CD14-positive monocyte (primary cell): Measurements from ENCODE around the gene RPL35. TPM values are rescaled to one million over a fixed set of nuclear protein-coding genes. Genes with fewer than 3 reads are reported as not detected.

Experiments
- DNase-seq, 3 donors: peaks; one replicate each; pipeline ENCODE4 v3.0.0-alpha.2; 2011 to 2022
- H2AFZ ChIP-seq: 2 replicates; pipeline ENCODE4 v1.6.0; 2012; ENCODE audit warnings: mild to moderate bottlenecking, low read depth, low read length, inconsistent platforms; ENCODE audit not compliant: insufficient read depth, poor library complexity, severe bottlenecking
- H3K27ac ChIP-seq, 2 donors: 1 replicate in 1 of 2; 2 replicates in 1 of 2; pipeline ENCODE4 v1.5.1; 2012 to 2013; ENCODE audit warnings: low read length in 2 of 2, control low read depth in 1 of 2, inconsistent platforms in 1 of 2, low read depth in 1 of 2, mild to moderate bottlenecking in 1 of 2
- H3K27me3 ChIP-seq, 2 donors: one replicate each; pipeline versions ENCODE4 v1.6.0 to v1.6.1; 2011 to 2013; ENCODE audit warnings: low read length in 2 of 2; ENCODE audit not compliant: control insufficient read depth in 2 of 2, insufficient read depth in 2 of 2
- H3K36me3 ChIP-seq, 2 donors: replicated peaks in 1 of 2; 1 replicate in 1 of 2; 2 replicates in 1 of 2; pipeline versions ENCODE4 v1.5.1 to v1.6.1; 2012 to 2013; ENCODE audit warnings: low read length in 2 of 2, control low read depth in 1 of 2, inconsistent platforms in 1 of 2, mild to moderate bottlenecking in 1 of 2; ENCODE audit not compliant: insufficient read depth in 2 of 2, control insufficient read depth in 1 of 2
- H3K4me1 ChIP-seq, 2 donors: 1 replicate in 1 of 2; 2 replicates in 1 of 2; pipeline versions ENCODE4 v1.5.1 to v1.6.1; 2012 to 2013; ENCODE audit warnings: low read length in 2 of 2, control low read depth in 1 of 2, inconsistent platforms in 1 of 2, mild to moderate bottlenecking in 1 of 2, moderate library complexity in 1 of 2; ENCODE audit not compliant: insufficient read depth in 2 of 2, control insufficient read depth in 1 of 2
- H3K4me2 ChIP-seq: replicated peaks from 2 replicates; pipeline ENCODE3; 2012; ENCODE audit warnings: low read length, moderate library complexity, mild to moderate bottlenecking; ENCODE audit not compliant: poor library complexity, severe bottlenecking; ENCODE audit errors: extremely low read depth
- H3K4me3 ChIP-seq, 3 experiments: fragments of 200-600 bp in 1 of 3; sonication (generic) in 1 of 3; replicated peaks in 1 of 3; 1 replicate in 2 of 3; 2 replicates in 1 of 3; pipeline ENCODE4 v1.5.1; 2011 to 2013; ENCODE audit warnings: low read length in 3 of 3, mild to moderate bottlenecking in 3 of 3, control low read depth in 2 of 3, low read depth in 2 of 3, inconsistent platforms in 1 of 3, moderate library complexity in 1 of 3
- H3K79me2 ChIP-seq: 2 replicates; pipeline ENCODE4 v1.6.0; 2012; ENCODE audit warnings: mild to moderate bottlenecking, control low read depth, inconsistent platforms, low read length, moderate library complexity; ENCODE audit not compliant: insufficient read depth
- H3K9ac ChIP-seq: 2 replicates; pipeline ENCODE4 v1.6.0; 2017; ENCODE audit warnings: low read length, mild to moderate bottlenecking; ENCODE audit not compliant: insufficient read depth, poor library complexity, severe bottlenecking
- H3K9me3 ChIP-seq, 2 donors: replicated peaks in 1 of 2; 1 replicate in 1 of 2; 2 replicates in 1 of 2; pipeline versions ENCODE4 v1.5.1 to v1.6.1; 2012 to 2013; ENCODE audit warnings: low read length in 2 of 2, control low read depth in 1 of 2; ENCODE audit not compliant: control insufficient read depth in 1 of 2, insufficient read depth in 1 of 2
- H4K20me1 ChIP-seq: 2 replicates; pipeline ENCODE4 v1.6.0; 2012; ENCODE audit warnings: mild to moderate bottlenecking, low read length, control low read depth, moderate library complexity; ENCODE audit not compliant: insufficient read depth
- H3K27ac Mint-ChIP-seq, 7 donors: one replicate each; pipeline ENCODE4 v1.8.0; 2020; ENCODE audit warnings: mild to moderate bottlenecking in 7 of 7, mixed read lengths in 7 of 7, moderate library complexity in 6 of 7, inconsistent platforms in 2 of 7
- H3K27me3 Mint-ChIP-seq, 3 donors: one replicate each; pipeline ENCODE4 v1.8.0; 2021 to 2022; ENCODE audit warnings: low read depth in 3 of 3, mild to moderate bottlenecking in 3 of 3, mixed read lengths in 3 of 3, moderate library complexity in 3 of 3, inconsistent platforms in 1 of 3
- H3K36me3 Mint-ChIP-seq, 2 donors: one replicate each; pipeline ENCODE4 v1.8.0; 2020; ENCODE audit warnings: mixed read lengths in 2 of 2, inconsistent platforms in 1 of 2, mild to moderate bottlenecking in 1 of 2
- H3K4me1 Mint-ChIP-seq: one replicate; pipeline ENCODE4 v1.8.0; 2020; ENCODE audit warnings: mild to moderate bottlenecking, mixed read lengths
- H3K4me3 Mint-ChIP-seq, 2 donors: one replicate each; pipeline ENCODE4 v1.8.0; 2020; ENCODE audit warnings: mild to moderate bottlenecking in 2 of 2, mixed read lengths in 2 of 2, moderate library complexity in 1 of 2
- H3K9me3 Mint-ChIP-seq, 7 donors: one replicate each; pipeline ENCODE4 v1.8.0; 2020 to 2022; ENCODE audit warnings: mixed read lengths in 7 of 7, mild to moderate bottlenecking in 6 of 7, moderate library complexity in 6 of 7, inconsistent platforms in 2 of 7
- WGBS: methylation state at CpG from one replicate; pipeline ENCODE4 v1.1.5; 2013; ENCODE audit warnings: missing lambda C conversion rate; ENCODE audit not compliant: insufficient coverage; 5-methylcytosine and 5-hydroxymethylcytosine counted together
- intact Hi-C, 2 donors: fragments of 100-400 bp; cut with micrococcal nuclease; formaldehyde crosslinking; loops; one replicate each; pipeline versions ENCODE4 v1.15.0 to v1.15.1; 2023
- polyA minus RNA-seq: library from RNA; depleted of rRNA, polyadenylated mRNA; stranded (reverse); fragments of >200 nt; gene quantifications from 2 replicates; pipeline ENCODE4 v1.2.3, GENCODE V29; 2012
- polyA plus RNA-seq, 3 donors: library from polyadenylated mRNA; depleted of rRNA in 1 of 3; unstranded in 2 of 3; stranded (reverse) in 1 of 3; fragments of 300-500 nt in 2 of 3; fragments of >200 nt in 1 of 3; fragmentation: Illumina TruSeq in 2 of 3; gene quantifications; 1 replicate in 2 of 3; 2 replicates in 1 of 3; pipeline ENCODE4 v1.2.3, GENCODE V29; 2012 to 2021
- total RNA-seq, 12 experiments: library from RNA in 1 of 12; stranded (reverse) in 1 of 12; fragments of 120-200 nt in 1 of 12; gene quantifications; one replicate each; pipeline ENCODE4 v1.2.4 and lab custom pipeline; 2013 to 2026; ENCODE audit warnings: mixed read lengths in 6 of 12, inconsistent platforms in 1 of 12
- TF ChIP-seq, protein P1 (sequence below): fragments of 200-600 bp; IDR thresholded peaks from one replicate; pipeline ENCODE4 v1.8.0; 2022; ENCODE audit warnings: antibody characterized with exemption, mild to moderate bottlenecking

RPL35 gene
- 1,235 TPM for total RNA-seq (2013)
- polyA plus RNA-seq (1,000 to 10,000 TPM in 1 of 3 donors, 100 to 1,000 TPM in 2; 660 to 1,209 (median 828) TPM), polyA minus RNA-seq (389 and 680 TPM in 2 replicates), total RNA-seq (lab: John Stamatoyannopoulos, UW) (63.4 to 269 (median 187) reads per million in 11 experiments)

DNA sequence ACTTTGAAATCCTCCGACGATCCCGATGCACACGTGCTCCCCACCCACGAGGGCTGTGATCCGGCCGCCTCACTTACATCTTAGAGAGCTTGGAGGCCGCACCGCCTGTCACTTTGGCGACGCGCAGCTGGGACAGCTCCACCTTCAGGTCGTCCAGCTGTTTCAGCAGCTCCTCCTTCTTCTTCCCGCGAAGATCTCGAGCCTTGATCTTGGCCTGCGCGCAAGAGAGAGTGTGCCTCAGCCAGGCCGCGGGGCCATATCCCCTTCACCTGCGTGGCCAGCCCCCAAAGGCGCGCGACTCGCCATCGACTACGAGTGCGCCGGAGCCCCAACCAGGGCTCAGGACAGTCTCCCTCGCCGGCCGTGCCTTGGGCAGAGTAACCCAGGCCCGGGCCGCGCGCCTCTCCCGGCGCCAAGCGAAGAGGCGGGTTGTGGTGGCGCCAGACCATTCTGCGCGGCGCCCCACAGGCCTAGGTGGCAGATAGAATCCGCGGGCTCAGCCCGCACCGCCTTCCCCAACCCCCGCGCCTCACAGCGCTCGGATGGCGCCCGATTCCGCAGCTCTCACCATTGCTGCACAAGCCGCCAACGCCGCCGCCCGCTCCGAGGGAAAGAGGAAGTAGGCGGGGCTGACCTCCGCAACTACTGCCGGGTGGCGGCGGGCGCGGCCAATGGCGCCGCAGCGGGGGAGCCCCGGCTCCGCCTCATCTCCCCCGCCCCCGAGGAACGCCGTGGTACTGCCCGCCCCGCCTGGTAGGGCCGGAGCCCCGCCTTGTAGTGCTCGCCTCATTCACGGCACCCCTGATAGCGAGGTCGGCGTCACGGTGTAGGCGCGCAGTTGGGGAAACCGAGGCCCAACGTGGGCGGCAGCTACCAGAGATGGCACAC is at the start of gene RPL35, which contains the start of gene ARPC5L:
RPL35 (minus strand) TSS at position 616 of the 888 bp plus-strand sequence; CDS start at position 571, 45 bp downstream.
ARPC5L (plus strand) TSS at position 789 of the 888 bp plus-strand sequence. CDS start 7,161 bp downstream, outside the sequence.
- TF ChIP-seq, protein P1, sequence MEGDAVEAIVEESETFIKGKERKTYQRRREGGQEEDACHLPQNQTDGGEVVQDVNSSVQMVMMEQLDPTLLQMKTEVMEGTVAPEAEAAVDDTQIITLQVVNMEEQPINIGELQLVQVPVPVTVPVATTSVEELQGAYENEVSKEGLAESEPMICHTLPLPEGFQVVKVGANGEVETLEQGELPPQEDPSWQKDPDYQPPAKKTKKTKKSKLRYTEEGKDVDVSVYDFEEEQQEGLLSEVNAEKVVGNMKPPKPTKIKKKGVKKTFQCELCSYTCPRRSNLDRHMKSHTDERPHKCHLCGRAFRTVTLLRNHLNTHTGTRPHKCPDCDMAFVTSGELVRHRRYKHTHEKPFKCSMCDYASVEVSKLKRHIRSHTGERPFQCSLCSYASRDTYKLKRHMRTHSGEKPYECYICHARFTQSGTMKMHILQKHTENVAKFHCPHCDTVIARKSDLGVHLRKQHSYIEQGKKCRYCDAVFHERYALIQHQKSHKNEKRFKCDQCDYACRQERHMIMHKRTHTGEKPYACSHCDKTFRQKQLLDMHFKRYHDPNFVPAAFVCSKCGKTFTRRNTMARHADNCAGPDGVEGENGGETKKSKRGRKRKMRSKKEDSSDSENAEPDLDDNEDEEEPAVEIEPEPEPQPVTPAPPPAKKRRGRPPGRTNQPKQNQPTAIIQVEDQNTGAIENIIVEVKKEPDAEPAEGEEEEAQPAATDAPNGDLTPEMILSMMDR = peak; percentile 55
- Mint-ChIP-seq H3K27ac (peak within 1 kb of the TSS; percentile 85 to 96 (median 94)), H3K27me3 (peaks cover 0 to 2% (median 0%) of the 10 kb centered on the region in 3 donors), H3K4me3 (peak within 1 kb of the TSS; percentile 90 to 96), H3K9me3 (no peaks in the 10 kb centered on the region), H3K36me3 (peaks cover 36 to 39% of the 10 kb centered on the region in 2 donors), H3K4me1 (peaks cover 34% of the 10 kb centered on the region)
- Histone ChIP-seq H3K9ac (peak within 1 kb of the TSS; percentile 92), H3K27ac (peak within 1 kb of the TSS; percentile 90 to 91), H3K9me3 (no peaks in the 10 kb centered on the region), H2AFZ (peak within 1 kb of the TSS; percentile 80), H4K20me1 (peaks cover 48% of the 10 kb centered on the region), H3K27me3 (no peaks in the 10 kb centered on the region), H3K79me2 (peaks cover 30% of the 10 kb centered on the region), H3K36me3 (peaks cover 38 to 44% of the 10 kb centered on the region in 2 donors), H3K4me3 (peak within 1 kb of the TSS; percentile 79 to 90 (median 83)), H3K4me1 (peaks cover 26 to 30% of the 10 kb centered on the region in 2 donors), H3K4me2 (peak within 1 kb of the TSS; percentile 75)
- intact Hi-C loops = loop anchor here (5.0 to 10.0 kb wide), 2 partner anchors 81 to 283 kb away; partner anchors contain the start of genes GOLGA1 (in 2 of the 2) and SCAI (in 1 of the 2)
- peak; percentile 91 to 93 (median 92) for DNase-seq
- WGBS = under 1% methylated on average over 92 of the region's 92 CpGs

DNA sequence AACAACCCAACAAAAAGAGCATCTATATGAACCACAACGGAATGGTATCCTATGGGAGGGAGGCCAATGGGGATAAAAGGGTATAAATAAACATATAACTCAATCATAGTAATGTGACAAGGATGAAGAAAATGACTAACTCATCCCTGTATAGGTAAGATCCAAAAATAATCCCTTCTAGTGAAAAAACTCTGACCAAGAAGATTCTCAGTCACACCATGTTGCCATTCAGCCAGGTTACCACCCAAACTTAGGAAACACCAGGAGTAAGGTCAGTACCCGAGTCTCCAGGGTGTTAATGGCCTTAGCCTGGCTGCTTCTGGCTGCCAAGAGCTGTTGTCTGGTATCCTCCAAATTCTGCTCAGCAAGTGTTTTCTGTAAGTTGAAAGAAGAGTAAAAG is 46.3 kb upstream of the RPL35 start:
- Histone ChIP-seq H3K4me3 (no peak overlapping the region), H3K4me2 (no peak overlapping the region), H3K9ac (no peak overlapping the region), H3K27ac (no peak overlapping the region), H4K20me1 (no peaks in the 10 kb centered on the region), H3K9me3 (no peaks in the 10 kb centered on the region), H3K4me1 (no peaks in the 10 kb centered on the region), H2AFZ (no peak overlapping the region), H3K27me3 (no peaks in the 10 kb centered on the region), H3K36me3 (peaks cover 60 to 71% of the 10 kb centered on the region in 2 donors), H3K79me2 (no peaks in the 10 kb centered on the region)
- intact Hi-C loops = no loop called here
- Mint-ChIP-seq H3K27me3 (no peaks in the 10 kb centered on the region), H3K4me1 (no peaks in the 10 kb centered on the region), H3K9me3 (no peaks in the 10 kb centered on the region), H3K4me3 (no peak overlapping the region), H3K27ac (no peak overlapping the region), H3K36me3 (peaks cover 53 to 83% of the 10 kb centered on the region in 2 donors)
- no CpG with 5 or more reads among the region's 2 CpGs for WGBS
- no peak for DNase-seq
- TF ChIP-seq, protein P1 = no peak
